ENCODE measurements around the gene PRM2. TPM values are rescaled to one million over a fixed set of nuclear protein-coding genes. Genes with fewer than 3 reads are reported as not detected.
A peak's percentile ranks its signal among the peaks of the same experiment; 100 is the strongest.

Gene PRM2
- total and polyA plus RNA-seq, 2 of the 8 experiments (the other 6 are each of a cell fraction or from before 2014, with no cell fraction given), result not detected

DNA sequence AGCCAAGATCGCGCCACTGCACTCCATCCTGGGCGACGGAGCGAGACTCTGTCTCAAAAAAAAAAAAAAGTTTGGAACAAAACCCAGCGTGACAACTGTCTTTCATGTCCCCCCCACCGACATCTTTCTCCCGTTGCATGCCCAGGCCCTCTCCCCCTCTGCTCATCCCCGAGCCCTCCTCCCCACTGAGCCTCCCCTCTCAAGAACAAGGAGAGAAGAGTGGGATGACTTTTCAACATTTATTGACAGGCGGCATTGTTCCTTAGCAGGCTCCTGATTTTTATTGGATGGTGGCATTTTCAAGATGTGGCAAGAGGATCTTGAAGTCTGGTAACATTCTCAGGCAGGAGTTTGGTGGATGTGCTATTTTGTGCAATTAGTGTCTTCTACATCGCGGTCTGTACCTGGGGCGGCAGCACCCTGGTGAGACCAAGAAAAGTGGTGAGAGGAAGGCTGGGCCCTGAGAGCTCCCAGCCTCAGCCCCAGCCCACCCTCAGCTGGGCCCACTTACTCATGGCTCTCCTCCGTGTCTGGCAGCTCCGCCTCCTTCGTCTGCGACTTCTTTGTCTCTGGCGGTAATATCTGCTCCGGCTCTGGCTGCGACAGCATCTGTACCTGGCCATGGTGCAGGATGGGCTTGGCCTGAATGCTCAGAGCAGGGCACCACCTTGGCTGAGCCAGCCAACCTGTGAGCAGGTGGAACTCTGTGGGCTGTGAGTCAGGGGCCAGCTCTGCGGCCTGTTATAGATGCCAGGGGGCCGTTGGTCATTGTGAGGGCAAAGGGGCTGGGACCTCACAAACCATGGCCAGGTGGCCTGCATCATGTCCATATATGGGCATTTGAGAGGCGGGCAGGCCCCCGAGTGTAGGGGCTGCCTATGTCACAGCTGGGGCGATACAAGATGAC lies 4.6 kb upstream of the PRM2 start, which contains the start of gene PRM1:
PRM1 (minus strand) TSS at position 715 of the 907 bp plus-strand sequence; CDS start at position 623, 92 bp downstream.
- CTCF ChIA-PET (ENCODE audit: partially characterized antibody), result interaction anchor here (1.1 to 1.2 kb wide), 2 partner anchors 25 to 73 kb away, joined by 3 read pairs; partner anchors contain the start of gene SOCS1
- Histone ChIP-seq H4K20me1 (replicated peaks in 1 of 2; ENCODE audit: control insufficient read depth in 1 of 2, insufficient read depth in 2 of 2, low read length in 2 of 2) (no peaks in the 10 kb centered on the region), H2BK20ac (ENCODE audit: low read length) (no peak within 1 kb of the TSS), H3K14ac (ENCODE audit: insufficient read length) (no peak within 1 kb of the TSS), H2BK120ac (replicated peaks; ENCODE audit: low read depth, low read length) (no peak within 1 kb of the TSS), H3K27me3 (replicated peaks in 1 of 4; ENCODE audit: control insufficient read depth in 3 of 4, extremely low read depth in 1 of 4, insufficient read depth in 3 of 4, low read length in 3 of 4) (no peaks in the 10 kb centered on the region), H3K4me2 (ENCODE audit: insufficient read depth in 1 of 2, low read depth in 2 of 2, low read length in 2 of 2) (no peak within 1 kb of the TSS), H4K8ac (ENCODE audit: extremely low read depth, insufficient read depth, low read length) (no peak within 1 kb of the TSS), H3K4me1 (replicated peaks in 1 of 4; ENCODE audit: control insufficient read depth in 3 of 4, insufficient read depth in 4 of 4, low read length in 3 of 4) (peaks cover 0 to 5% (median 2%) of the 10 kb centered on the region in 4 experiments; a peak in 2 of 7 replicates), H3K18ac (ENCODE audit: extremely low read depth, low read length) (no peak within 1 kb of the TSS), H3K4ac (replicated peaks; ENCODE audit: insufficient read length, low read depth, low read length) (no peak within 1 kb of the TSS), H2AK5ac (ENCODE audit: low read depth, low read length) (no peak within 1 kb of the TSS), H3K9me3 (ENCODE audit: insufficient read depth in 2 of 2, low read depth in 1 of 2, low read length in 1 of 2) (no peaks in the 10 kb centered on the region), H3K23me2 (ENCODE audit: low read depth, low read length) (no peaks in the 10 kb centered on the region), H2BK12ac (ENCODE audit: low read depth, low read length) (no peak within 1 kb of the TSS), H3K23ac (ENCODE audit: insufficient read length) (no peak within 1 kb of the TSS), H2BK15ac (ENCODE audit: low read length) (peak within 1 kb of the TSS; percentile 88; the same call in 1 of the 2 replicates), H2BK5ac (ENCODE audit: low read depth, low read length) (peak within 1 kb of the TSS; percentile 60; the same call in 1 of the 2 replicates), H4K91ac (replicated peaks; ENCODE audit: insufficient read length, low read length) (peak within 1 kb of the TSS; percentile 0), H2AFZ (ENCODE audit: low read length) (no peak within 1 kb of the TSS), H3K79me2 (ENCODE audit: control insufficient read depth in 1 of 2, insufficient read depth in 2 of 2, low read length in 2 of 2) (no peaks in the 10 kb centered on the region), H3K27ac (ENCODE audit: low read depth, low read length) (no peak within 1 kb of the TSS), H3K36me3 (ENCODE audit: control insufficient read depth in 2 of 4, insufficient read depth in 4 of 4, low read length in 3 of 4) (no peaks in the 10 kb centered on the region), H3K4me3 (ENCODE audit: extremely low read depth in 1 of 4, insufficient read depth in 2 of 4, low read depth in 3 of 4, low read length in 4 of 4) (no peak within 1 kb of the TSS), H3K79me1 (ENCODE audit: low read depth, low read length) (no peaks in the 10 kb centered on the region), H3K9ac (replicated peaks in 1 of 4; ENCODE audit: extremely low read depth in 1 of 4, low read depth in 3 of 4, low read length in 3 of 4) (no peak within 1 kb of the TSS), H4K5ac (ENCODE audit: insufficient read length, low read depth, low read length) (no peak within 1 kb of the TSS), H3K56ac (replicated peaks; ENCODE audit: insufficient read length, low read depth, low read length) (no peak within 1 kb of the TSS)
- 88% methylated on average over 22 of the region's 25 CpGs; no CpG with 5 or more reads in 1 of the 2 experiments for WGBS, 2 experiments (ENCODE audit: extremely low coverage in 1 of 2, insufficient coverage in 1 of 2, insufficient read length in 1 of 2, insufficient replicate concordance in 2 of 2, low coverage in 1 of 2, low lambda C conversion rate in 2 of 2, missing lambda C conversion rate in 1 of 2)
- FAIRE-seq, result no peak
- POLR2A ChIA-PET (ENCODE audit: partially characterized antibody), result interaction anchor here (1.6 to 3.5 kb wide), 3 partner anchors 26 to 47 kb away, joined by 6 to 14 read pairs (median 8); partner anchors contain the start of gene SOCS1
- no peak for DNase-seq (ENCODE audit: low read depth in 1 of 2, low spot score in 2 of 2)
- TF ChIP-seq TBP (IDR thresholded peaks at IDR 0.05; ENCODE audit: low read depth, low read length) (no peak), RXRA (IDR thresholded peaks at IDR 0.05; ENCODE audit: insufficient read depth, low read depth, low read length) (no peak), EZH2 (IDR thresholded peaks at IDR 0.05; ENCODE audit: low read depth, low read length, severe bottlenecking) (no peak), EP300 (IDR thresholded peaks at IDR 0.05; ENCODE audit: borderline replicate concordance in 1 of 2, low read depth in 2 of 2, low read length in 2 of 2) (no peak)

All from H1 (cell line).